HEK293 (cell line): ENCODE data around the gene RIMKLB.
A peak's percentile ranks its signal among the peaks of the same experiment; 100 is the strongest.

Experiments used
- CTCF ChIA-PET: fragments of 350-600 bp; formaldehyde crosslinking; extraction: SDS; loops from one replicate; lab custom pipeline; 2021; ENCODE audit warnings: antibody characterized with exemption; lab: Yijun Ruan, JAX
- POLR2A ChIA-PET: fragments of 300-600 bp; formaldehyde crosslinking; extraction: SDS; loops from one replicate; lab custom pipeline; 2020; ENCODE audit warnings: antibody characterized with exemption, inconsistent platforms; lab: Yijun Ruan, JAX
- H3K27ac ChIP-seq: fragments of 200-500 bp; sonication (Bioruptor generic); 2 replicates; pipeline ENCODE4 v1.5.1; 2014; ENCODE audit warnings: low read depth, low read length, control low read depth, inconsistent platforms; ENCODE audit errors: extremely low read depth
- H3K36me3 ChIP-seq, 2 experiments: fragments of 200-500 bp in 1 of 2; sonication (Bioruptor generic) in 1 of 2; 1 replicate in 1 of 2; 2 replicates in 1 of 2; pipeline ENCODE4 v1.5.1; 2014 to 2017; ENCODE audit warnings: inconsistent platforms in 2 of 2, low read length in 2 of 2; ENCODE audit not compliant: control insufficient read depth in 2 of 2, insufficient read depth in 1 of 2
- H3K4me1 ChIP-seq: fragments of 200-500 bp; sonication (Bioruptor generic); 2 replicates; pipeline ENCODE4 v1.5.1; 2014; ENCODE audit warnings: mild to moderate bottlenecking, low read length, inconsistent platforms; ENCODE audit not compliant: control insufficient read depth, insufficient read depth
- H3K4me3 ChIP-seq: 2 replicates; pipeline ENCODE4 v1.5.1; 2011; ENCODE audit warnings: low read depth, mild to moderate bottlenecking, control low read depth, low read length, moderate library complexity
- H3K9me3 ChIP-seq: fragments of 200-500 bp; sonication (Bioruptor generic); 2 replicates; pipeline ENCODE4 v1.5.1; 2014; ENCODE audit warnings: low read depth, low read length, inconsistent platforms; ENCODE audit not compliant: control insufficient read depth, insufficient read depth
- KLF10 ChIP-seq: fragments of 450-650 bp; IDR thresholded peaks from 2 replicates; pipeline ENCODE4 v1.5.1; 2018; ENCODE audit warnings: missing biosample characterization, mild to moderate bottlenecking, missing genetic modification characterization
- KLF17 ChIP-seq: fragments of 450-650 bp; formaldehyde crosslinking; IDR thresholded peaks from 2 replicates; pipeline ENCODE4 v1.5.1; 2016; ENCODE audit warnings: missing biosample characterization, missing genetic modification characterization
- MZF1 ChIP-seq: fragments of 450-650 bp; formaldehyde crosslinking; IDR thresholded peaks from 2 replicates; pipeline ENCODE4 v1.5.1; 2017; ENCODE audit warnings: missing biosample characterization, missing genetic modification characterization, borderline replicate concordance
- PRDM1 ChIP-seq: fragments of 450-650 bp; formaldehyde crosslinking; IDR thresholded peaks from 2 replicates; pipeline ENCODE4; 2016; ENCODE audit warnings: missing biosample characterization, missing genetic modification characterization
- PRDM4 ChIP-seq: fragments of 450-650 bp; formaldehyde crosslinking; IDR thresholded peaks from 2 replicates; pipeline ENCODE4 v1.5.1; 2017; ENCODE audit warnings: missing biosample characterization, missing genetic modification characterization
- REST ChIP-seq: fragments of 450-650 bp; formaldehyde crosslinking; IDR thresholded peaks from 2 replicates; pipeline ENCODE4 v1.5.1; 2016; ENCODE audit warnings: missing biosample characterization, missing genetic modification characterization
- SCRT2 ChIP-seq: fragments of 450-650 bp; formaldehyde crosslinking; IDR thresholded peaks from 2 replicates; pipeline ENCODE4 v1.5.1; 2016; ENCODE audit warnings: missing biosample characterization, missing genetic modification characterization
- SP3 ChIP-seq: fragments of 450-650 bp; formaldehyde crosslinking; IDR thresholded peaks from 2 replicates; pipeline ENCODE4 v1.5.1; 2016; ENCODE audit warnings: missing biosample characterization, missing genetic modification characterization
- SP7 ChIP-seq: fragments of 450-650 bp; formaldehyde crosslinking; IDR thresholded peaks from 2 replicates; pipeline ENCODE4 v1.5.1; 2016; ENCODE audit warnings: missing biosample characterization, missing genetic modification characterization
- TCF7L2 ChIP-seq: IDR thresholded peaks from 2 replicates; pipeline ENCODE4 v1.6.1; 2011; ENCODE audit warnings: low read depth, mild to moderate bottlenecking, inconsistent platforms, low read length, moderate library complexity, borderline replicate concordance
- TRIM28 ChIP-seq: IDR thresholded peaks from 2 replicates; pipeline ENCODE4 v1.6.1; 2011; ENCODE audit warnings: low read length, control low read depth, borderline replicate concordance
- WT1 ChIP-seq: fragments of 450-650 bp; formaldehyde crosslinking; IDR thresholded peaks from 2 replicates; pipeline ENCODE4 v1.5.1; 2016; ENCODE audit warnings: missing biosample characterization, missing genetic modification characterization
- ZBTB20 ChIP-seq: fragments of 450-650 bp; formaldehyde crosslinking; IDR thresholded peaks from 2 replicates; pipeline ENCODE4 v1.5.1; 2016; ENCODE audit warnings: missing biosample characterization, missing genetic modification characterization
- ZBTB44 ChIP-seq: fragments of 450-650 bp; IDR thresholded peaks from 2 replicates; pipeline ENCODE4 v1.5.1; 2018; ENCODE audit warnings: missing biosample characterization, mild to moderate bottlenecking, missing genetic modification characterization
- ZBTB6 ChIP-seq: fragments of 450-650 bp; formaldehyde crosslinking; IDR thresholded peaks from 2 replicates; pipeline ENCODE4 v1.5.1; 2017; ENCODE audit warnings: missing biosample characterization, missing genetic modification characterization
- ZNF114 ChIP-seq: fragments of 450-650 bp; formaldehyde crosslinking; IDR thresholded peaks from 2 replicates; pipeline ENCODE4 v1.5.0; 2017; ENCODE audit warnings: missing biosample characterization, missing genetic modification characterization
- ZNF16 ChIP-seq: fragments of 450-650 bp; formaldehyde crosslinking; IDR thresholded peaks from 2 replicates; pipeline ENCODE4 v1.5.1; 2016; ENCODE audit warnings: low read depth, missing biosample characterization, missing genetic modification characterization
- ZNF174 ChIP-seq: fragments of 450-650 bp; formaldehyde crosslinking; IDR thresholded peaks from 2 replicates; pipeline ENCODE4 v1.5.0; 2017; ENCODE audit warnings: missing biosample characterization, mild to moderate bottlenecking, missing genetic modification characterization
- ZNF704 ChIP-seq: fragments of 450-650 bp; formaldehyde crosslinking; IDR thresholded peaks from 2 replicates; pipeline ENCODE4 v1.5.1; 2016; ENCODE audit warnings: missing biosample characterization, missing genetic modification characterization

Gene RIMKLB

GRCh38 chr12:8681129-8681884 is 16.5 kb upstream of the RIMKLB start (continued):
- TF ChIP-seq ZNF704 (no peak), ZBTB20 (tag by site-specific recombination) (no peak)

GRCh38 chr12:8685051-8685450 is 12.7 kb upstream of the RIMKLB start:
- no peaks in the 10 kb centered on the region for H3K9me3 ChIP-seq
- CTCF ChIA-PET: interaction anchor here (1.4 to 2.0 kb wide), 3 partner anchors 139 to 206 kb away, joined by 3 to 8 read pairs (median 8); no protein-coding TSS in a partner anchor
- 0 out of 2 replicates have a peak, but pooled peaks cover 3% of the 10 kb centered on the region for H3K4me1 ChIP-seq
- no peaks in the 10 kb centered on the region for H3K36me3 ChIP-seq
- POLR2A ChIA-PET: no interaction called here
- TF ChIP-seq ZNF114 (tag by site-specific recombination) (no peak), ZNF174 (tag by site-specific recombination) (no peak), ZNF16 (tag by site-specific recombination) (no peak), ZBTB6 (tag by site-specific recombination) (no peak), TCF7L2 (no peak)
- H3K4me3 ChIP-seq: no peak overlapping the region
- H3K27ac ChIP-seq: no peak overlapping the region

- no peaks in the 10 kb centered on the region for H3K9me3 ChIP-seq
- H3K4me1 ChIP-seq: peaks cover 8% of the 10 kb centered on the region
- CTCF ChIA-PET: interaction anchor here (0.6 to 2.6 kb wide), 7 partner anchors 137 to 606 kb away, joined by 3 to 9 read pairs (median 3); partner anchors contain the start of gene NECAP1
- H3K4me3 ChIP-seq: no peak overlapping the region
- POLR2A ChIA-PET: interaction anchor here (0.9 to 1.5 kb wide), 2 partner anchors 9 to 261 kb away, joined by 6 to 19 read pairs; partner anchors contain the start of genes M6PR and RIMKLB
- H3K36me3 ChIP-seq: no peaks in the 10 kb centered on the region
- no peak overlapping the region for H3K27ac ChIP-seq
- TF ChIP-seq ZBTB44 (tag by site-specific recombination) (peak; percentile 73), ZBTB20 (tag by site-specific recombination) (peak; percentile 73; the same call in 1 of the 2 replicates), WT1 (tag by site-specific recombination) (peak; percentile 73), MZF1 (tag by site-specific recombination) (peak; percentile 63; the same call in 1 of the 2 replicates), KLF10 (tag by site-specific recombination) (no peak), SP3 (peak; percentile 57), REST (tag by site-specific recombination) (no peak), PRDM1 (tag by site-specific recombination) (peak; percentile 90), TRIM28 (peak; percentile 94), SCRT2 (tag by site-specific recombination) (peak; percentile 52; the same call in 1 of the 2 replicates), PRDM4 (tag by site-specific recombination) (peak; percentile 95), KLF17 (tag by site-specific recombination) (0 out of 2 replicates have a peak, but pooled peaks have one; percentile 20), SP7 (peak; percentile 10; the same call in 1 of the 2 replicates)
These were observed 9.8 kb upstream of the RIMKLB start for GRCh38 chr12:8687846-8688601.
